Tibial artery (tissue), 4 donors: ENCODE results near the gene UPK3A.

Source experiments
- DNase-seq, 2 donors: peaks; one replicate each; pipeline ENCODE4 v3.0.0-alpha.2; 2019
- H3K27ac ChIP-seq, 2 donors: fragments of 200-600 bp; sonication (generic) in 1 of 2; 1 replicate in 1 of 2; 2 replicates in 1 of 2; pipeline ENCODE4 v1.5.1; 2018 to 2019; ENCODE audit warnings: mild to moderate bottlenecking in 1 of 2
- H3K27me3 ChIP-seq, 2 donors: fragments of 200-600 bp; sonication (generic) in 1 of 2; one replicate each; pipeline versions ENCODE4 v1.5.1 to v1.6.0; 2016 to 2019
- H3K36me3 ChIP-seq, 3 donors: fragments of 200-600 bp; sonication (generic) in 2 of 3; one replicate each; pipeline ENCODE4 v1.5.1; 2016 to 2019; ENCODE audit warnings: mild to moderate bottlenecking in 2 of 3
- H3K4me1 ChIP-seq, 4 donors: fragments of 200-600 bp; sonication (generic) in 2 of 4; 1 replicate in 3 of 4; 2 replicates in 1 of 4; pipeline ENCODE4 v1.5.1; 2016 to 2019
- H3K4me3 ChIP-seq, 2 donors: fragments of 200-600 bp; sonication (generic) in 1 of 2; 1 replicate in 1 of 2; 2 replicates in 1 of 2; pipeline ENCODE4 v1.5.1; 2018 to 2019; ENCODE audit warnings: mild to moderate bottlenecking in 2 of 2
- H3K9me3 ChIP-seq, 3 donors: fragments of 200-600 bp; sonication (generic) in 1 of 3; one replicate each; pipeline ENCODE4 v1.5.1; 2016 to 2019
- intact Hi-C: fragments of 100-400 bp; cut with DNase I; formaldehyde crosslinking; loops from one replicate; pipeline ENCODE4 v1.15.0; 2023; ENCODE audit warnings: low total_unique reads
- TF ChIP-seq, protein P1 (sequence below), 2 experiments: fragments of 200-600 bp in 1 of 2; fragments of 450-650 bp in 1 of 2; IDR thresholded peaks; one replicate each; pipeline ENCODE4 v1.5.1; 2017 to 2019; ENCODE audit warnings: antibody characterized with exemption in 2 of 2, mild to moderate bottlenecking in 1 of 2, moderate library complexity in 1 of 2

UPK3A gene

DNA sequence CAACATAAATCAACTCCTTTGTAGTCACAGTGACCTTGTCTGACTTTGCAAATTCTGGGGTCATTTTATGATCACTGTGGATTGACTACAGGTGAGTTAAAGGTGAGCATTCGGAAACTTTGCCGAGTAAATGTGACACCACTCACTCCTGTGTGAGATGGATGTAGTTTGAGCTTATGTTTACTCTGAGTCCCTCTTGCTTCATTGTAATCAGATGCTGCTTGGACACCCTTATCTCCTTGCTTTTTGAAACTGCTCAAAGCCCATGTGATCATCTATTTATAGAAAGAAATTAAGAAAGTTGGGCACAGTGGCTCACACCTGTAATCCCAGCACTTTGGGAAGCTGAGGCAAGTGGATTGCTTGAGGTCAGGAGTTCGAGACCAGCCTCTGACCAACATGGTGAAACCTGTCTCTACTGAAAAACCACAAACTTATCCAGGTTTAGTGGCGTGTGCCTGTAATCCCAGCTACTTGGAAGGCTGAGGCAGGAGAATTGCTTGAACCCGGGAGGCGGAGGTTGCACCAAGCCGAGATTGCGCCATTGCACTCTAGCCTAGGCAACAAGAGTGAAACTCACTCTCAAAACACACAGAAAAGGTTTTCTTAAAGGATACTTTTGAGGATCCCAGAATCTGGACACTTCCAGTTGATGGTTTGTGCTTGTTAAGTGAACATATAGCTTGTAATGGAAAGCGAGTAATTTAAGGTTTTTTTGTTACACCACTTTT, 32.2 kb downstream of the UPK3A start:
- Histone ChIP-seq H3K9me3 (no peaks in the 10 kb centered on the region), H3K4me1 (peaks cover 9 to 48% (median 27%) of the 10 kb centered on the region in 4 donors), H3K36me3 (peaks cover 0 to 1% (median under 1%) of the 10 kb centered on the region in 3 donors), H3K4me3 (peak overlapping the region in 1 of 2 donors; percentile 32), H3K27ac (peak overlapping the region; percentile 82 to 83), H3K27me3 (no peaks in the 10 kb centered on the region)
- intact Hi-C loops, result no loop called here
- DNase-seq, result no peak
- TF ChIP-seq, protein P1, sequence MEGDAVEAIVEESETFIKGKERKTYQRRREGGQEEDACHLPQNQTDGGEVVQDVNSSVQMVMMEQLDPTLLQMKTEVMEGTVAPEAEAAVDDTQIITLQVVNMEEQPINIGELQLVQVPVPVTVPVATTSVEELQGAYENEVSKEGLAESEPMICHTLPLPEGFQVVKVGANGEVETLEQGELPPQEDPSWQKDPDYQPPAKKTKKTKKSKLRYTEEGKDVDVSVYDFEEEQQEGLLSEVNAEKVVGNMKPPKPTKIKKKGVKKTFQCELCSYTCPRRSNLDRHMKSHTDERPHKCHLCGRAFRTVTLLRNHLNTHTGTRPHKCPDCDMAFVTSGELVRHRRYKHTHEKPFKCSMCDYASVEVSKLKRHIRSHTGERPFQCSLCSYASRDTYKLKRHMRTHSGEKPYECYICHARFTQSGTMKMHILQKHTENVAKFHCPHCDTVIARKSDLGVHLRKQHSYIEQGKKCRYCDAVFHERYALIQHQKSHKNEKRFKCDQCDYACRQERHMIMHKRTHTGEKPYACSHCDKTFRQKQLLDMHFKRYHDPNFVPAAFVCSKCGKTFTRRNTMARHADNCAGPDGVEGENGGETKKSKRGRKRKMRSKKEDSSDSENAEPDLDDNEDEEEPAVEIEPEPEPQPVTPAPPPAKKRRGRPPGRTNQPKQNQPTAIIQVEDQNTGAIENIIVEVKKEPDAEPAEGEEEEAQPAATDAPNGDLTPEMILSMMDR (IDR thresholded peaks at IDR 0.05), result no peak

- Histone ChIP-seq H3K27me3 (no peaks in the 10 kb centered on the region), H3K36me3 (peaks cover 4 to 8% (median 8%) of the 10 kb centered on the region in 3 donors), H3K4me1 (peaks cover 9 to 48% (median 27%) of the 10 kb centered on the region in 4 donors), H3K9me3 (no peaks in the 10 kb centered on the region), H3K4me3 (peak overlapping the region in 1 of 2 donors; percentile 32), H3K27ac (peak overlapping the region; percentile 82 to 83)
- DNase-seq, result peak; percentile 87 to 96
- intact Hi-C loops, result loop anchor here (2.0 kb wide), 1 partner anchor 47 kb away; no protein-coding TSS in a partner anchor
- TF ChIP-seq, protein P1 (IDR thresholded peaks at IDR 0.05), result peak; percentile 68 to 81
Measured at GRCh38 chr22:45317551-45318167, 32.9 kb downstream of the UPK3A start.

DNA sequence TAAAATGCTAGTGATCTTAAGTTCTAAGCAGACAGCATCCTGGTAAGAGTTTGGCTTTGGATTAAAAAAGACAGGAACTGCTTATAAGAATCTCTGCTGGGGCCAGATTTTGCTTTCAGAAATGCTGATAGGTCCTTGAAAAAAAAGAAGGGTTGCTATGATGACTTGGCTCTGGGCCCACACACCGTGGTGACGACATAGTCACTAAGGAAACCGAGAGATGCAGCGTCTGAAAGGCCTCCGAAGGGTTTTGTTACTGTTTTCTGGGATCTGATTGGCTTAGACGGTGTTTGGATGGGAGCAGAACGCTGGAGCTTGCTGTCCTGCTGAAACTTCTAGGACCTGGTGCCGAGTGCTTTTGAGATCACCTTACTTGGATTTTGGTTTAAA, 33.4 kb downstream of the UPK3A start:
- intact Hi-C loops, result loop anchor here (2.0 kb wide), 1 partner anchor 47 kb away; no protein-coding TSS in a partner anchor

GRCh38 chr22:45318558-45319323, 34.0 kb downstream of the UPK3A start:
- intact Hi-C loops, result loop anchor here (2.0 kb wide), 1 partner anchor 48 kb away; no protein-coding TSS in a partner anchor

More for the DNA sequence above, 33.4 kb downstream of the UPK3A start:
- H3K36me3 ChIP-seq, result peaks cover 8 to 13% (median 13%) of the 10 kb centered on the region in 3 donors
- H3K27ac ChIP-seq, result peak overlapping the region; percentile 82 to 83
- peak; percentile 90 to 92 for DNase-seq
- H3K4me1 ChIP-seq, result peaks cover 9 to 48% (median 27%) of the 10 kb centered on the region in 4 donors
- TF ChIP-seq, protein P1 (IDR thresholded peaks at IDR 0.05), result no peak
- no peaks in the 10 kb centered on the region for H3K27me3 ChIP-seq
- peak overlapping the region in 1 of 2 donors; percentile 32 for H3K4me3 ChIP-seq
- H3K9me3 ChIP-seq, result no peaks in the 10 kb centered on the region

DNA sequence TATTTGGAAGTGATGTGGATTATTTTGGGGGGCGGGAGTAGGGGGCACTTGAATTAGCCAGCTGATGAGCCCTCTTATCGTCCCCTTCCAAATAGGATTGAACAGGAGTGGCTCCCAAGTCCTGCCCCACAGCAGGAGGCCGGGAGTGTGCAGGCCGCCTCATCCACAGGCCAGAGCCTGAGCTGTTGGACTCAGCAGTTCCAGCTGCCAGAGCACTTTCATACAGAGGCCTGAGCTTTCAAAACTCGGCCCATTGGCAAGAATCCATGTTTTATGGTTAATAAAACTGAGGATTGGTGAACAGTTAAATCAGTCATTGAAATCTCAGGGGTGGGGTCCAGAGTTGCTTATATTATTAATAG, 34.6 kb downstream of the UPK3A start:
- Histone ChIP-seq H3K27me3 (no peaks in the 10 kb centered on the region), H3K4me3 (no peak overlapping the region), H3K36me3 (peaks cover 20 to 25% (median 23%) of the 10 kb centered on the region in 3 donors), H3K9me3 (no peaks in the 10 kb centered on the region), H3K4me1 (peaks cover 9 to 45% (median 27%) of the 10 kb centered on the region in 4 donors), H3K27ac (peak overlapping the region; percentile 82 to 83)
- DNase-seq, result no peak
- intact Hi-C loops, result loop anchor here (2.0 kb wide), 1 partner anchor 49 kb away; no protein-coding TSS in a partner anchor
- TF ChIP-seq, protein P1 (IDR thresholded peaks at IDR 0.05), result no peak

More at GRCh38 chr22:45318558-45319323, 34.0 kb downstream of the UPK3A start:
- H3K4me1 ChIP-seq, result peaks cover 9 to 48% (median 27%) of the 10 kb centered on the region in 4 donors
- H3K36me3 ChIP-seq, result peaks cover 14 to 19% (median 19%) of the 10 kb centered on the region in 3 donors
- H3K27me3 ChIP-seq, result no peaks in the 10 kb centered on the region
- H3K4me3 ChIP-seq, result peak overlapping the region in 1 of 2 donors; percentile 32
- TF ChIP-seq, protein P1 (IDR thresholded peaks at IDR 0.05), result no peak
- peak overlapping the region; percentile 82 to 83 for H3K27ac ChIP-seq
- no peaks in the 10 kb centered on the region for H3K9me3 ChIP-seq
- no peak for DNase-seq
